Activated CD4-positive, alpha-beta T cell treated with anti-CD3 and anti-CD28 coated beads for 4 hours (primary cell): ENCODE data around the gene HOXD4.

ENCODE experiments used
- DNase-seq, 2 donors: peaks; one replicate each; pipeline ENCODE4 v3.0.0-alpha.2; 2020

HOXD4 gene

GRCh38 chr2:176128172-176128981 lies 23.0 kb upstream of the HOXD4 start:
- no peak for DNase-seq

DNA sequence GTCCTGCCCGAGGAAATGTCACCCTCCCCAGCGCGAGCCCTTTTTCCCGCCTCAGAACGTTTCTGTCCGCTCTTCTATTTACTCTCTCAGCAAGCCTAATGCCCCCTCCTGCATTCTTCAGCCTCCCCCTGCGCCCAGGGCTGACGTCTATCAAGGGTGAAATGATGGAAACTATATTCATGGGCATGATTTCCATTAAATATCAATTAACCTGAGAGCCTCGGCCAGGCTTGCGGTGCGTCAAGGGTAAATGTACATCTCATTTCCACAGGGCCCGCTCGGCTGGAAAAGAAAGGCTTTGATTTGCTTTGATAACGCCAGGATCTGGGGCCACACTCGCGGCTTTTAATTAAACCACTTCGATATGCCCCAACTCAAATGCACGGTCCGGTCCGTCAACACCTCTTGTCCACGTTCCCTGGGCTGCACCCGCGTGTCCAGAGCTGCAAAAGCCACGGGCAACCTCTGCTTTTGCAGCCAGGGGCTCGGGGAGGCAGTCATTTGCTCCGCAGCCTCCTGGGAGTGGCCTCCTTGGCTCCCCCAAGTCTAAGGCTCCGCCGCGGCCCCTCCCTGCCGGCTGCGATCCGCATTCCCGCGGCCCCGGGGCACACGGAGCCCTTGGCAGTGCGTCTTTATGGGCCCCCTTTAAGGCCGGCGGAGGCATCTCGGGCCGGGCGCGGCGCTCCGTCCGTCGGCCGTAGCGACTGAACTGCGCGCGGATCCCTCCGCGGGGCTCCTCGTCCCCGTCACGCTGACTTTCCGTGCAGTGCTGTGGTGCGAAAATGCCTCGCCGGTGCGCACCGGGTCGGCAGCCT lies 22.2 kb upstream of the HOXD4 start, which contains the start of gene HOXD8:
TSS of gene HOXD8 (plus strand) at position 724 of the 815 bp plus-strand sequence. CDS start 662 bp downstream, outside the sequence.
- DNase-seq: no peak

DNA sequence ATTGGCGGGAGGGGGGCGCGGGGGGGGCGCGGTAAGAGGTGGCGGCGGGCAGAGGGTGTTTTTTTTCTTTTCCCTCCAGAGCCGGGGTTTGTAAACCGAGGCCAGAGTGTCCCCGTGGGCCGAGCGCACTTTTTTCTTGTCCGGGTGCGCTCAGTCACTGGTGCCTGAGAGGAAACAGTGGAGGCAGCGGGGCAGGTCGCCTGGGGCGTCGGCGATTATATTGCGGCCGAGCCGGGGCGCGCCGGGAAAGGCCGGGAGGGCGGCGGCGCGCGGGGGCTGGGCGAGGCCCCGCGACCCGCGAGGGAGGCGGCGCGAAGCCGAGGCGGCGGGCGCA lies 21.6 kb upstream of the HOXD4 start:
- DNase-seq: no peak

GRCh38 chr2:176130147-176130956 lies 21.0 kb upstream of the HOXD4 start:
- DNase-seq: peak in 1 of 2 donors; percentile 14

DNA sequence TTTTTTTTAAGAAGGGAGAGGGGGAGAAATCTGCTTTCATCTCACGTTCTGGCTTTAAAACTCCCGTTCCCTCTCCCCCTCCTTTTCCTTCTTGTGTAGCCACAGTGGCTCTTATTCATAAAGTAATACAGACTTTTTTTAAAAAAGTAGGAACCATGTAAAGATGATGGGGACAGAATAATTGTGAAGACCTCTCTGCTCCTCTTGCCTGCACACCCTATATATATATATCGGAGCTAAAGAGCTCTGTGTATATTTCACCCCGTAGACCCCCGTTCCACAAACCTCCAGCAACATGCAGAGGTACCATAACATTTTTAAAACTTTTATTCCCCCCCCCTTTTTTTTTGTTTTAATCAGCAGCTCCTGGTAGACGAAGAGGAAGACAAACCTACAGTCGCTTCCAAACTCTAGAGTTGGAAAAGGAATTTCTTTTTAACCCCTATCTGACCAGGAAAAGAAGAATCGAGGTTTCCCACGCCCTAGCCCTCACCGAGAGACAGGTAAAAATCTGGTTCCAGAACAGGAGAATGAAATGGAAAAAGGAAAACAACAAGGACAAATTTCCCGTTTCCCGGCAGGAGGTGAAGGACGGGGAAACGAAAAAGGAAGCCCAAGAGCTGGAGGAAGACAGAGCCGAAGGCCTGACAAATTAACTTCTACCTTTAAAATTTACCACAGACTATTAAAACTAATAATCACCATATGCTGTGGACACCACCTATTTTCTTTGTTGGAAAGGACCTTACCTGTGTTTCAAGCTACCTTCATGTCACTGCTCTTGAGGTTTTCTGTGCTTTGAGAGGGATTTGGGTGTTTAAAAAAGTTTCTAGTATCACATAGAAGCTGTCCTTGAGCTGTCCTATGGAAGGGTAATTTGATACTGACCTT lies 20.1 kb upstream of the HOXD4 start:
- DNase-seq: no peak

- DNase-seq: no peak
Measured at GRCh38 chr2:176131848-176132158, 19.5 kb upstream of the HOXD4 start.

GRCh38 chr2:176132205-176133171 lies 18.9 kb upstream of the HOXD4 start:
- no peak for DNase-seq

GRCh38 chr2:176133389-176133788 lies 18.0 kb upstream of the HOXD4 start:
- DNase-seq: no peak

GRCh38 chr2:176134035-176134434 lies 17.3 kb upstream of the HOXD4 start:
- no peak for DNase-seq

- DNase-seq: no peak
Measured at GRCh38 chr2:176135035-176135440, 16.3 kb upstream of the HOXD4 start.

- DNase-seq: no peak
Measured at GRCh38 chr2:176136374-176137251, 14.7 kb upstream of the HOXD4 start.

DNA sequence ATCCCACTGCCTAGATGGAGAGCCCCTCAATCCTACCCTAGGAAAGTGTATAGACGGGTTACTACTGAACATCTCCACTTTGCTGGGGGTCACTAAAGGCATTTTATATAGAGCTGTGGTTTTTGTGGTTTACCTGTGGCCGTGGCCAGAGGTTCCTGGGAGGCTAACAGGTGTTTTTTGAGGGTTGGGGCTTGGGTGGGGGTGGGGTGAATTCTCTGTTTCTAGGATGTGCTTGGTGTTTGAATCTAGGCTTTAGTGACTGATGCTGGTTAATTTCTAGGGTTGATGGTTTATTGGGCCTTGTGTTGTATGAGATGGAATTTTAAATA lies 14.1 kb upstream of the HOXD4 start:
- DNase-seq: no peak

DNA sequence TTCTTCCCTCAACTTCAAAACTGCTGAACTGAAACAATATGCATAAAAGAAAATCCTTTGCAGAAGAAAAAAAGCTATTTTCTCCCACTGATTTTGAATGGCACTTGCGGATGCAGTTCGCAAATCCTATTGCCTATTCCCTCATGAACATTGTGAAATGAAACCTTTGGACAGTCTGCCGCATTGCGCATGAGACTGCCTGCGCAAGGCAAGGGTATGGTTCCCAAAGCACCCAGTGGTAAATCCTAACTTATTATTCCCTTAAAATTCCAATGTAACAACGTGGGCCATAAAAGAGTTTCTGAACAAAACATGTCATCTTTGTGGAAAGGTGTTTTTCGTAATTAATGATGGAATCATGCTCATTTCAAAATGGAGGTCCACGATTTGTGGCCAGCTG lies 13.4 kb upstream of the HOXD4 start:
- DNase-seq: no peak

DNA sequence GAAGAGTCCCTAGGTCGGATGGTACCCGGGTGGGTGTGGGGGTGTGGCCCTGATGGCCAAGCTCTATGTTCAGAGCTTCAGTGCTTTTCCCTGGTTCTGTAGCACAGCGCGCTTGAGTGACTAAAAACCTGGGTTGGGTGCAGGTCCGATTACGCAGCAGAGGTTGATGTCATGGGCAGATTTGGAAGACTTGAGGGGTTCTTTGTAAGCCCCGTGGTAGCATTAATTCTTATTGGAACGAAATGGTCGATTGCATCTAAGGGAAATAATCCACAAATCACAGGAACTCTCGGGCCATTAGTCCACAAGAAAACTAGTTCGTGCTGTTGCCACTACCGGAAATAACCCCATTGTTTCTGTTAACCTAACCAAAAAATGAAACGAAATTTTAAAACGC lies 12.8 kb upstream of the HOXD4 start:
- DNase-seq: no peak

DNA sequence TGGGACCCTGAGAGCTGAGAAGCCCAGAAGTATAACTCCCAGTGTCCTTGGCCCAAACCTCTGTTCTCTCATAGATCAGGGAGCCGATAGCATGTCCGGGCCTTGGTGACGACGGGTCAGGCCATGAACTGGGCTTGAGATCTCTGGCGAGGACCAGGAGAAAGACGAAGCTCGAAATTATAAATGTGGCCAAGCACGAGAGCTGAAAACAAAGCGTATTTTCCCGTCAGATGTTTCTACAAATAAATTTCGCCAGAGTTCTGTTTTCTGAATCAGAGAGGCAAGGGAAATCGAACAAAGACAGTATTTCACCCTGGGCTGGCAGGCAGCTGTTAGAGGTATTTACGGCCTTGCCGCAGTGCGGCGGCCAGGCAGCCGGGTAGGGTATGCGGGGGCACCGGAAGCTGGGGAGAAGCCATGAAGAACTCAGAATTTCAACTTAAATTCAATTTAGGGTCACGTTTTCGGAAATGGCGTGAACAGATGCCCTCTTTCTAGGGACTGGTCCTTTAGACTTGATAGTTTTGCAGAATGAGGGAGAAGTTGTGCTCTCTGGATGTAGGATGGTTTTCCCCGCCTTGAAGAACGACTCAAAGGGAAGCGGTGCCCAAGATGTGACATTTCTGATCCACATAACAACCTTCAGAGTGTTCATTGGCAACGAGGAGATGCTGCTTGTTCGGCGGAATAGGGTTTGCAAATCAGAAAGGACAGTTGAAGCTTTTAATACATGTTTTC lies 12.3 kb upstream of the HOXD4 start:
- DNase-seq: no peak

- no peak for DNase-seq
Measured at GRCh38 chr2:176139661-176140512, 11.5 kb upstream of the HOXD4 start.

DNA sequence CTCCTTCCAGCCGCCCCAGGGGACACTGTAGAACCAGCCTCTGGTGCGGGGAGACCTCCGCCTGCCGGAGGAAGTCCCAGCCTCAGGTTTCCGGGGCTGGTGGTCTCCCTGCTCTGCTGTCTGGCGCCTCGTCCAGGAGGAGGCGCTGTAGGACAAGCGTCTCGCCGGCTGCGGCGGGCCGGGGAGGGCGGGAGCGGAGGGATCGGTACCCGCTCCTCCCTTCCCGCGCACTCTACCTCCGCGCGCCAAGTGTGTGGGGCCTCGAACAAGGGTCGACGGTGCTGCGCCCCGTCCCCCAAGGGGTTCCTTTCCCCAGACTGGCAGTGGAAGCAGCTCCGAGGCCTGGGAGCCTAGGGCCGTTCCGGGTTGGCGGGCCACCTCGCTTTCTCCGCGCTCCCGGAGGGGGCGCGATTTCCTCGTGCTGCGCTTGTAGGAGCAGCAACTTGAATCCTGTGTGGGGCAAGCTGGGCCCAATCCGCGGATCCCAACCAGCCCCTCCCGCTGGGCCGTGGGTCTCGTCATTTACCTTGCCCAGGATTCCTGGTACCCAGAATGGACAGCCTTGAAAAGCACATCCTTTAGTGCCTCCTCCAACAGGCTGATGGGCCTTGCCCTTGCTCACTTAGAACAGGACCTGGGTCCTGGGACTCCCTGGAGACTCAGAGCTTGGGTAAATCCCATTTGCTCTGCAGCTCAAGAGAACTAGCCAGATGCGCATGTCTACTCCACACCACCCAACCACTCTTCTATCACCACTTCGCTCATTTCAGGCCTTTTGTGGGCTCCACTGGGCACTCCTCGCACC lies 10.6 kb upstream of the HOXD4 start:
- DNase-seq: peak; percentile 37 to 40

DNA sequence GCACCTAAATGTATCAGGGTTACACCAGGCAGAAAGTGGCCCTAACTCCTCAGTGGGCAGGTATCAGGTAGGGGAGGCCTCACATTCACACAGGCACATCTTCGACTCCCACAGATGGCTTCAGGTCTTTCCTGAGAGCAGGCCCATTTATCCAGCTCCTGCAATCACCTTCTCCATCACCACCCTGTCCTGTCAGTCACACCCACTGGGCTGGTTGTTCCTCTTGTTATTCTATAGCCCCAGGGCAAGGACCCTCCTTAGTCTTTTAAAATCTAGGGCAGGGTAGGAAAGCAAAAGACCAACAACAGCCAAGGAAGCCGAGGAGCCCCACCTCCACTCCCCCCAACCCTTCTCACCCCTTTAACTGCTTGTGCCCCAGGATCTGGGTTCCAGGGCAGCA lies 9.1 kb upstream of the HOXD4 start:
- DNase-seq: no peak
